ENCODE measurements around the gene TOP1. TPM values are rescaled to one million over a fixed set of nuclear protein-coding genes. Genes with fewer than 3 reads are reported as not detected.

Gene TOP1
- total RNA-seq, 4 donors from 2014 or later: 23.1 to 49.9 (median 31.6) TPM

DNA sequence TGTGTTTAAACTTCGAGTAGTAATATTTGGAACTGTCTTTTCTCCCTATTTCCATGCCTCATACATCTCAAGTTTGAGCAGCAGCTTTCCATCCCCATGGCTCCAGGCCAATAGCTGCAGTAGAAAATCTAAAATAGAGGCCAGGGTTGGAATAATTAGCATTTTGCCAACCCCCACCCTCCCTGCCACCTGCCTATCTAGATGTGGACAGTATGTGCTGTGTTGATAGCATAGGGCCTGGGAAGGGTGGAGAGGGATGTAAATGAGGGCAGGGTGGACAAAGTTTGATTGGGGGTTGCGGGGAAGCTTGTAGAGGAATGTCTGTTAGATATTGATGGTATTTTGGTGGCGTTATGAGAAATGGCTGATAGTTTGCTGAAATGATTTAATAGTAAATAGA is 5.6 kb downstream of the TOP1 start:
- H3K27me3 ChIP-seq: no peaks in the 10 kb centered on the region
- H3K4me3 ChIP-seq: no peak overlapping the region
- no peaks in the 10 kb centered on the region for H3K9me3 ChIP-seq
- TF ChIP-seq, protein P1, sequence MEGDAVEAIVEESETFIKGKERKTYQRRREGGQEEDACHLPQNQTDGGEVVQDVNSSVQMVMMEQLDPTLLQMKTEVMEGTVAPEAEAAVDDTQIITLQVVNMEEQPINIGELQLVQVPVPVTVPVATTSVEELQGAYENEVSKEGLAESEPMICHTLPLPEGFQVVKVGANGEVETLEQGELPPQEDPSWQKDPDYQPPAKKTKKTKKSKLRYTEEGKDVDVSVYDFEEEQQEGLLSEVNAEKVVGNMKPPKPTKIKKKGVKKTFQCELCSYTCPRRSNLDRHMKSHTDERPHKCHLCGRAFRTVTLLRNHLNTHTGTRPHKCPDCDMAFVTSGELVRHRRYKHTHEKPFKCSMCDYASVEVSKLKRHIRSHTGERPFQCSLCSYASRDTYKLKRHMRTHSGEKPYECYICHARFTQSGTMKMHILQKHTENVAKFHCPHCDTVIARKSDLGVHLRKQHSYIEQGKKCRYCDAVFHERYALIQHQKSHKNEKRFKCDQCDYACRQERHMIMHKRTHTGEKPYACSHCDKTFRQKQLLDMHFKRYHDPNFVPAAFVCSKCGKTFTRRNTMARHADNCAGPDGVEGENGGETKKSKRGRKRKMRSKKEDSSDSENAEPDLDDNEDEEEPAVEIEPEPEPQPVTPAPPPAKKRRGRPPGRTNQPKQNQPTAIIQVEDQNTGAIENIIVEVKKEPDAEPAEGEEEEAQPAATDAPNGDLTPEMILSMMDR (IDR thresholded peaks at IDR 0.05): no peak
- no peak for TF ChIP-seq POLR2A (IDR thresholded peaks at IDR 0.05)
- peaks cover 31 to 89% (median 41%) of the 10 kb centered on the region in 3 donors for H3K4me1 ChIP-seq
- no peaks in the 10 kb centered on the region for H3K36me3 ChIP-seq
- DNase-seq: no peak
- 75 to 82% methylated on average over 3 of the region's 3 CpGs for WGBS, 2 donors
- intact Hi-C loops (cut with DNase I): no loop called here
- no peak overlapping the region for H3K27ac ChIP-seq

DNA sequence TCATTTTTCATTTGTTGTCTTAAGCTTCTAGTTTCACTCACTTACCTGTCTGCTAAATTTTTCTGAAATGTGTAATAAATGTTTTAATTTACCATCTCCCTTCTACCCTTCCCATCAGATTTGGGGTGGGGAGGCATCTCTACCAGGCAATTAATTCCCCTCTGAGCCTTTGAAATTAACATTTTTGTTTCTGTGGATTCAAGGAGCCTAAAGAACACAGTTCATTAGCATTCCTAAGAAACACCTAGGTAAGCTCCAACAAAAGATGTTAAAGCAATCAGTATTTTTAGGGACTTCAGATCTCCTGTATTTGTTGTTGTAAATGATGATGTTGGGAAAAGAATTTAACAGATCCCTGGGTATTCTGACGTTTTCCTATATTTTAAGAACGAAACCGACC is 6.6 kb downstream of the TOP1 start:
- H3K4me1 ChIP-seq: peaks cover 31 to 92% (median 41%) of the 10 kb centered on the region in 3 donors

DNA sequence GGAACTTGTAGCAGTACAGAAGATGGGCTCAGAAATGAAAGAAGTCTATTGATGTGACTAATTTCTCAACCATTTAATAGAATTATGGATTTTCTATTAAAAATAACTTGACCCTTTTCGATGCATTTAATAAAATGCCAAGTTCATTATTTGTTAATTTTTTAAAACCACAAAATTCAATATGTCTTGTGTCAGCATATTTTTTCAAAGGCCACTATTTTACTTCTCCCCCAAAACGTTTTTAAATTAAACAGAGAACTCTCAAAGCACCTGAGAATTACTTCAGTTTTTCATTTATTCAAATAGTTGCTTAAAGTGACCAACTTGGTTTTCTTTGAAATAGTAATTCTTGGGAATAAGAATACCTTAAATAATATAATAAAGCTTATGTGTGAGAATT is 8.6 kb downstream of the TOP1 start:
- no peaks in the 10 kb centered on the region for H3K9me3 ChIP-seq
- intact Hi-C loops (cut with DNase I): no loop called here
- 52 to 60% methylated on average over 2 of the region's 2 CpGs for WGBS, 2 donors
- peaks cover 0 to 7% (median 0%) of the 10 kb centered on the region in 3 donors for H3K36me3 ChIP-seq
- no peaks in the 10 kb centered on the region for H3K27me3 ChIP-seq
- no peak overlapping the region for H3K27ac ChIP-seq
- TF ChIP-seq, protein P1 (IDR thresholded peaks at IDR 0.05): no peak
- no peak for TF ChIP-seq POLR2A (IDR thresholded peaks at IDR 0.05)
- H3K4me1 ChIP-seq: peaks cover 16 to 89% (median 24%) of the 10 kb centered on the region in 3 donors
- no peak overlapping the region for H3K4me3 ChIP-seq
- no peak for DNase-seq

More for the DNA sequence above, 6.6 kb downstream of the TOP1 start:
- intact Hi-C loops (cut with DNase I): no loop called here
- no peaks in the 10 kb centered on the region for H3K9me3 ChIP-seq
- no peaks in the 10 kb centered on the region for H3K27me3 ChIP-seq
- DNase-seq: no peak
- no peak overlapping the region for H3K27ac ChIP-seq
- H3K36me3 ChIP-seq: no peaks in the 10 kb centered on the region
- no peak overlapping the region for H3K4me3 ChIP-seq
- 85 to 94% methylated on average over 3 of the region's 3 CpGs for WGBS, 2 donors
- no peak for TF ChIP-seq POLR2A (IDR thresholded peaks at IDR 0.05)
- TF ChIP-seq, protein P1 (IDR thresholded peaks at IDR 0.05): no peak

DNA sequence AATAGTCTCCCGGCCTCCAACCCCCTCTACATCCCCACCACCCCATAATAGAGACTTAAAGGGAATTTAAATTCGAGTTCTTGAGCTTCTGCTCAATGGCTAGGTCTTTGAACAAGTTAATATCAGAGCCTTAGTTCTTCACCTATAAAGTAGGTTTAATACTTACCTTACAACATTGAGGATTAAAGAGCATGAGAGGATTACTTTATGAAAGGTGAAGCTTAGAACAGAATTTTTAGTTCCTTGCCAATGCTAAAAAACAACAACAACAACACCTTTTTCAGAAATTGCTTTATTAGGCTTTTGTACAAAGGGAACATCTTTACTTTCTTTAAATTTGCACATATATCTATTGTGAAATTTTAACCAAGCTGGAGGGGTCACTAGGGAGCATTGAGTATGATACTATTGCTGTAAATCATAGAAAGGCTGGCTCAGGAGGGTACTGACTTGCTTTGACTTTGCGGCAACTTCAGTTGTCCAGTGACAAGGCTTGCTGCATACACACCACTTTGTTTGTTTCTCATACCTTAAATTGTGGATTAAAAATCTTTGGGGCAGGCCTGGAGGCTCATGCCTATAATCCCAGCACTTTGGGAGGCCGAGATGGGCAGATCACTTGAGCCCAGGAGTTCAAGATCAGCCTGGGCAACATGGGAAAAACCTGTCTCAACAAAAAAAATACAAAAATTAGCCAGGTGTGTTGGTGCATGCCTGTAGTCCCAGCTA is 9.7 kb downstream of the TOP1 start:
- Histone ChIP-seq H3K4me3 (no peak overlapping the region), H3K27ac (no peak overlapping the region), H3K9me3 (no peaks in the 10 kb centered on the region), H3K4me1 (peaks cover 9 to 89% (median 20%) of the 10 kb centered on the region in 3 donors), H3K36me3 (peaks cover 0 to 7% (median 0%) of the 10 kb centered on the region in 3 donors), H3K27me3 (no peaks in the 10 kb centered on the region)
- WGBS, 2 donors: 68 to 77% methylated on average over 4 of the region's 4 CpGs
- intact Hi-C loops (cut with DNase I): no loop called here
- DNase-seq: no peak
- no peak for TF ChIP-seq POLR2A (IDR thresholded peaks at IDR 0.05)
- TF ChIP-seq, protein P1 (IDR thresholded peaks at IDR 0.05): no peak

DNA sequence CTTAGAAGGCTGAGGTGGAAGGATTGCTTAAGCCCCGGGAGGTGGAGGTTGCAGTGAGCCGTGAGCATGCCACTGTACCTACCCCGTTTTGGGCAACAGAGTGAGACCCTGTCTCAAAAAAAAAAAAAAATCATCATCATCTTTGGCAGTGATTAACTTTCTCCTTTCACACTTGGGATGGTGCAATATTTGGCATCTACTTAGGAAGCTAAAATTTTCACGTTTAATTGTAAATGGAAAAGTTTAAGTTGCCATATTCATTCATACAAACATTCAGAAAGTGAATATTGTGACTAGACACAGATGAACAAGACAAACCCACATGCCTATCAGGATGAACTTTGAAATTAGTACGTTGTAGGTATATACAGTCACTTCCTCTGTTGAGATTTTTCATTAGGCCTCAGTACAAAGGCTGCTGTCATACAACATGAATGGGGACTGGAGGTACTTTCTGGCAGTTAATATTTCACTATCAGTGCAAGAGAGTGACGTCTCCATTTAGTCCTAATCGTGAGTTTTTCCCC is 10.3 kb downstream of the TOP1 start:
- Histone ChIP-seq H3K4me3 (no peak overlapping the region), H3K27ac (no peak overlapping the region), H3K4me1 (peaks cover 12 to 89% (median 21%) of the 10 kb centered on the region in 3 donors), H3K9me3 (no peaks in the 10 kb centered on the region), H3K27me3 (no peaks in the 10 kb centered on the region), H3K36me3 (peaks cover 0 to 7% (median 0%) of the 10 kb centered on the region in 3 donors)
- no peak for DNase-seq
- intact Hi-C loops (cut with DNase I): no loop called here
- 60 to 73% methylated on average over 7 of the region's 7 CpGs for WGBS, 2 donors
- no peak for TF ChIP-seq POLR2A (IDR thresholded peaks at IDR 0.05)
- TF ChIP-seq, protein P1 (IDR thresholded peaks at IDR 0.05): no peak
